HepG2 (cell line): ENCODE measurements around the gene IL21R. TPM values are rescaled to one million over a fixed set of nuclear protein-coding genes. Genes with fewer than 3 reads are reported as not detected.
A peak's percentile ranks its signal among the peaks of the same experiment; 100 is the strongest.

Experiments
- ATAC-seq: fragments of 200-7000 bp; cut with Tn5 transposase; 3 replicates; pipeline ENCODE4 v1.9.1; 2020; ENCODE audit warnings: mild to moderate bottlenecking, moderate library complexity
- BruUV-seq: library from RNA; stranded (reverse); fragments of 400-500 nt; replicated peaks from 2 replicates; lab custom pipeline; 2021; lab: Mats Ljungman, UMichigan
- CTCF ChIA-PET: fragments of 300-600 bp; formaldehyde crosslinking; extraction: SDS; loops from one replicate; lab custom pipeline; 2021; ENCODE audit warnings: low total read pairs, inconsistent platforms, low intra/inter-chr PET ratio; lab: Yijun Ruan, JAX
- POLR2A ChIA-PET: fragments of 350-600 bp; sonication (Branson Sonifier 250); formaldehyde crosslinking; loops from one replicate; lab custom pipeline; 2020; ENCODE audit warnings: antibody characterized with exemption, inconsistent platforms; lab: Yijun Ruan, JAX
- DNase-seq: peaks from one replicate; pipeline ENCODE4 v3.0.0-alpha.2; 2015; ENCODE audit warnings: low spot score
- FAIRE-seq: peaks from 3 replicates; lab custom pipeline; 2011; peaks lifted over from hg19 to GRCh38; lab: Jason Lieb, UNC
- H2AFZ ChIP-seq: one replicate; pipeline ENCODE4 v1.6.1; 2011; ENCODE audit warnings: low read length, inconsistent platforms
- H3K27ac ChIP-seq: fragments of 300-600 bp; 3 replicates; pipeline ENCODE4 v1.8.0; 2011; ENCODE audit warnings: mixed run types, mild to moderate bottlenecking, mixed read lengths, low read length, inconsistent platforms; ENCODE audit not compliant: insufficient read depth; ENCODE audit errors: extremely low read length
- H3K27me3 ChIP-seq, 2 experiments: fragments of 200-600 bp in 1 of 2; 2 replicates in 1 of 2; 3 replicates in 1 of 2; pipeline versions ENCODE4 v1.6.0 to v1.8.0; 2011; ENCODE audit warnings: low read length in 2 of 2, mild to moderate bottlenecking in 2 of 2, moderate library complexity in 2 of 2, inconsistent platforms in 1 of 2; ENCODE audit not compliant: insufficient read depth in 2 of 2, control insufficient read depth in 1 of 2
- H3K36me3 ChIP-seq, 2 experiments: fragments of 200-600 bp in 1 of 2; replicated peaks in 1 of 2; 2 replicates in 1 of 2; 3 replicates in 1 of 2; pipeline versions ENCODE4 v1.5.1 to v1.8.0; 2011; ENCODE audit warnings: low read length in 2 of 2, inconsistent platforms in 1 of 2; ENCODE audit not compliant: insufficient read depth in 2 of 2, control insufficient read depth in 1 of 2
- H3K4me1 ChIP-seq: 2 replicates; pipeline ENCODE4 v1.5.1; 2012; ENCODE audit warnings: low read length, inconsistent platforms; ENCODE audit not compliant: insufficient read depth
- H3K4me2 ChIP-seq: 2 replicates; pipeline ENCODE4 v1.6.0; 2011; ENCODE audit warnings: low read depth, low read length, inconsistent platforms
- H3K4me3 ChIP-seq, 3 experiments: fragments of 200-600 bp in 1 of 3; sonication (generic), shearing (Covaris generic) in 1 of 3; replicated peaks in 1 of 3; 2 replicates each; pipeline ENCODE4 v1.5.1; 2011 to 2016; ENCODE audit warnings: low read length in 3 of 3, inconsistent platforms in 2 of 3, low read depth in 2 of 3, mild to moderate bottlenecking in 2 of 3, control low read depth in 1 of 3, mixed read lengths in 1 of 3; ENCODE audit not compliant: insufficient read depth in 1 of 3
- H3K79me2 ChIP-seq: one replicate; pipeline ENCODE4 v1.6.1; 2011; ENCODE audit warnings: low read length, inconsistent platforms; ENCODE audit not compliant: insufficient read depth
- H3K9ac ChIP-seq: 2 replicates; pipeline ENCODE4 v1.6.0; 2011; ENCODE audit warnings: mild to moderate bottlenecking, low read depth, low read length, inconsistent platforms; ENCODE audit not compliant: insufficient read depth
- H3K9me3 ChIP-seq: 2 replicates; pipeline ENCODE4 v1.5.1; 2012; ENCODE audit warnings: mild to moderate bottlenecking, low read length
- H4K20me1 ChIP-seq: 2 replicates; pipeline ENCODE4 v1.6.0; 2011; ENCODE audit warnings: inconsistent platforms, mild to moderate bottlenecking, low read length, moderate library complexity; ENCODE audit not compliant: insufficient read depth
- AGO2 ChIP-seq: fragments of 200-400 bp; formaldehyde crosslinking; optimal IDR thresholded peaks from 2 replicates; pipeline ENCODE3; 2017; ENCODE audit warnings: mild to moderate bottlenecking, low read depth, low read length, moderate library complexity
- FOXP1 ChIP-seq, 2 experiments: fragments of 450-650 bp in 1 of 2; IDR thresholded peaks; 2 replicates each; pipeline ENCODE4 v1.6.1; 2017 to 2018; ENCODE audit warnings: antibody characterized with exemption in 1 of 2
- NBN ChIP-seq: fragments of 450-650 bp; conservative IDR thresholded peaks from 2 replicates; pipeline ENCODE4 v1.6.1; 2017
- POLR2A ChIP-seq, 2 experiments: IDR thresholded peaks; 2 replicates each; pipeline ENCODE4 v1.6.1; 2011; ENCODE audit warnings: low read depth in 2 of 2, low read length in 2 of 2, mild to moderate bottlenecking in 1 of 2, moderate library complexity in 1 of 2; ENCODE audit not compliant: insufficient read depth in 1 of 2
- POLR2G ChIP-seq: fragments of 200-400 bp; formaldehyde crosslinking; IDR thresholded peaks from 2 replicates; pipeline ENCODE4 v1.6.1; 2018; ENCODE audit warnings: mild to moderate bottlenecking, low read depth, low read length, moderate library complexity
- SMYD3 ChIP-seq: sonication (generic); formaldehyde crosslinking; IDR thresholded peaks from 2 replicates; pipeline ENCODE4 v1.8.1; 2023; ENCODE audit warnings: mild to moderate bottlenecking, missing genetic modification reagents
- ZBTB2 ChIP-seq: sonication (generic); formaldehyde crosslinking; IDR thresholded peaks from 2 replicates; pipeline ENCODE4 v1.8.0; 2022; ENCODE audit warnings: low read depth, missing genetic modification reagents
- ZNF101 ChIP-seq: sonication (generic); formaldehyde crosslinking; IDR thresholded peaks from 2 replicates; pipeline ENCODE4 v1.4.0; 2020; ENCODE audit warnings: mild to moderate bottlenecking, low read depth, missing genetic modification reagents, borderline replicate concordance
- ZNF280B ChIP-seq: sonication (generic); formaldehyde crosslinking; IDR thresholded peaks from 2 replicates; pipeline ENCODE4 v1.5.0; 2020; ENCODE audit warnings: missing genetic modification reagents, mild to moderate bottlenecking, borderline replicate concordance
- ZNF800 ChIP-seq: sonication (generic); formaldehyde crosslinking; IDR thresholded peaks from 2 replicates; pipeline ENCODE4 v1.4.0; 2020; ENCODE audit warnings: missing genetic modification reagents
- ZNF816 ChIP-seq: sonication (generic); formaldehyde crosslinking; IDR thresholded peaks from 2 replicates; pipeline ENCODE4 v1.8.0; 2022; ENCODE audit warnings: missing genetic modification reagents, mild to moderate bottlenecking, borderline replicate concordance
- ZNF891 ChIP-seq: sonication (generic); formaldehyde crosslinking; IDR thresholded peaks from 2 replicates; pipeline ENCODE4 v1.5.0; 2020; ENCODE audit warnings: mild to moderate bottlenecking, missing genetic modification reagents
- WGBS: methylation state at CpG from one replicate; pipeline ENCODE4 v1.1.6; 2017; ENCODE audit warnings: low lambda C conversion rate; 5-methylcytosine and 5-hydroxymethylcytosine counted together
- in situ Hi-C: cut with HindIII; loops from 2 replicates; pipeline ENCODE4 v1.10.0; 2017; ENCODE audit warnings: low pct_unique_long_range_greater_than_20kb; ENCODE audit not compliant: extremely low pct_ligation_motif_present
- intact Hi-C: fragments of 100-400 bp; cut with micrococcal nuclease; formaldehyde crosslinking; loops from one replicate; pipeline ENCODE4 v1.10.0; 2022; ENCODE audit not compliant: unreplicated experiment
- polyA plus RNA-seq, 8 experiments: library from polyadenylated mRNA; depleted of rRNA in 3 of 8; stranded (reverse) in 7 of 8; unstranded in 1 of 8; fragments of >200 nt; fragmentation: Illumina TruSeq in 4 of 8; extraction: Trizol in 4 of 8; gene quantifications; 2 replicates each; pipeline versions ENCODE4 v1.2.1 to v1.2.3, GENCODE V29; 2011 to 2016; ENCODE audit warnings: low read depth in 4 of 8, missing spikeins in 1 of 8, mixed read lengths in 1 of 8; ENCODE audit not compliant: insufficient read depth in 1 of 8
- total RNA-seq, 5 experiments: library from RNA; depleted of rRNA; stranded (reverse); fragments of >200 nt; fragmentation: Illumina TruSeq; extraction: Trizol; gene quantifications; 2 replicates each; pipeline ENCODE4 v1.2.3, GENCODE V29; 2016; ENCODE audit warnings: low read depth in 1 of 5

IL21R gene
- total and polyA plus RNA-seq, 2 of the 13 experiments (the other 11 are each of a cell fraction or from before 2014, with no cell fraction given), result 0.49 to 0.64 TPM

GRCh38 chr16:27474921-27475320 lies 72.9 kb downstream of the IL21R start:
- H3K79me2 ChIP-seq, result no peaks in the 10 kb centered on the region
- H3K27ac ChIP-seq, result no peak overlapping the region
- in situ Hi-C loops, result no loop called here
- no peak overlapping the region for H2AFZ ChIP-seq
- no peak for FAIRE-seq
- peak; percentile 27 for TF ChIP-seq AGO2
- TF ChIP-seq POLR2A (IDR thresholded peaks at IDR 0.05; ENCODE audit: insufficient read depth in 1 of 2, low read depth in 2 of 2, low read length in 2 of 2), result 0 out of 4 replicates have a peak, but pooled peaks of 1 of the 2 experiments have one; percentile 19
- no peak for TF ChIP-seq SMYD3 (CRISPR knock-in tag)
- TF ChIP-seq, all 625 proteins: peak for 2
- intact Hi-C loops, result no loop called here
- Histone ChIP-seq H3K27me3 (no peaks in the 10 kb centered on the region), H3K9me3 (no peaks in the 10 kb centered on the region), H3K4me3 (no peak overlapping the region), H3K4me2 (no peak overlapping the region), H3K4me1 (peaks cover 33% of the 10 kb centered on the region), H3K9ac (no peak overlapping the region), H4K20me1 (no peaks in the 10 kb centered on the region), H3K36me3 (peaks cover 52 to 82% of the 10 kb centered on the region in 2 experiments)
- DNase-seq (no peak), ATAC-seq (no peak)
- over 99% methylated on average over 7 of the region's 9 CpGs for WGBS
- no TSS peak for BruUV-seq
- POLR2A ChIA-PET, result no interaction called here
- CTCF ChIA-PET, result no interaction called here

- DNase-seq (no peak), ATAC-seq (no peak), FAIRE-seq (no peak)
- H2AFZ ChIP-seq, result no peak overlapping the region
- WGBS, result 84% methylated on average over 9 of the region's 9 CpGs
- no peaks in the 10 kb centered on the region for H3K9me3 ChIP-seq
- no peaks in the 10 kb centered on the region for H4K20me1 ChIP-seq
- POLR2A ChIA-PET, result no interaction called here
- H3K27ac ChIP-seq, result no peak overlapping the region
- no peak overlapping the region for H3K9ac ChIP-seq
- intact Hi-C loops, result no loop called here
- no peak overlapping the region for H3K4me2 ChIP-seq
- H3K4me3 ChIP-seq, result no peak overlapping the region
- H3K27me3 ChIP-seq, result no peaks in the 10 kb centered on the region
- peaks cover 51 to 81% of the 10 kb centered on the region in 2 experiments for H3K36me3 ChIP-seq
- H3K4me1 ChIP-seq, result peaks cover 27% of the 10 kb centered on the region
- CTCF ChIA-PET, result no interaction called here
- H3K79me2 ChIP-seq, result no peaks in the 10 kb centered on the region
- BruUV-seq, result no TSS peak
- in situ Hi-C loops, result no loop called here
- TF ChIP-seq FOXP1 (IDR thresholded peaks at IDR 0.05), result no peak
- TF ChIP-seq FOXP1 (CRISPR knock-in tag; IDR thresholded peaks at IDR 0.05), result no peak
- no peak for TF ChIP-seq ZBTB2 (CRISPR knock-in tag)
- no peak for TF ChIP-seq ZNF280B (CRISPR knock-in tag)
- TF ChIP-seq ZNF800 (CRISPR knock-in tag), result no peak
- TF ChIP-seq ZNF101, result no peak
- TF ChIP-seq ZNF891, result no peak
- no peak for TF ChIP-seq NBN
- TF ChIP-seq POLR2G, result no peak
- no peak for TF ChIP-seq ZNF816 (CRISPR knock-in tag)
Observed at GRCh38 chr16:27475561-27475960, 73.6 kb downstream of the IL21R start.
